Keratinocyte (primary cell): ENCODE results near the gene PRR23E. TPM values are rescaled to one million over a fixed set of nuclear protein-coding genes. Genes with fewer than 3 reads are reported as not detected.

Experiments
- DNase-seq: peaks from one replicate; pipeline ENCODE4 v3.0.0-alpha.2; 2011; ENCODE audit warnings: low read depth, missing footprints, low spot score
- FAIRE-seq: peaks from 2 replicates; lab custom pipeline; 2011; peaks lifted over from hg19 to GRCh38; lab: Jason Lieb, UNC
- H2AFZ ChIP-seq: 2 replicates; pipeline ENCODE4 v1.6.0; 2012; ENCODE audit warnings: low read length, control low read depth, inconsistent platforms; ENCODE audit not compliant: control insufficient read depth
- H3K27ac ChIP-seq: 2 replicates; pipeline ENCODE4 v1.5.1; 2011; ENCODE audit warnings: low read length; ENCODE audit not compliant: control insufficient read depth, insufficient read depth
- H3K27me3 ChIP-seq: 3 replicates; pipeline ENCODE4 v1.6.0; 2011; ENCODE audit warnings: low read length; ENCODE audit not compliant: control insufficient read depth, insufficient read depth; ENCODE audit errors: extremely low read depth
- H3K36me3 ChIP-seq, 2 experiments: 2 replicates in 1 of 2; 3 replicates in 1 of 2; pipeline ENCODE4 v1.5.1; 2011; ENCODE audit warnings: low read length in 2 of 2, mild to moderate bottlenecking in 1 of 2; ENCODE audit not compliant: control insufficient read depth in 2 of 2, insufficient read depth in 2 of 2; ENCODE audit errors: extremely low read depth in 1 of 2
- H3K4me1 ChIP-seq: 3 replicates; pipeline ENCODE4 v1.5.1; 2011; ENCODE audit warnings: low read length; ENCODE audit not compliant: control insufficient read depth, insufficient read depth; ENCODE audit errors: extremely low read depth
- H3K4me2 ChIP-seq: 3 replicates; pipeline ENCODE4 v1.6.0; 2011; ENCODE audit warnings: low read depth, low read length; ENCODE audit not compliant: control insufficient read depth, insufficient read depth; ENCODE audit errors: extremely low read depth
- H3K4me3 ChIP-seq, 3 experiments: fragments of 200-600 bp in 1 of 3; sonication (generic) in 1 of 3; 2 replicates in 2 of 3; 3 replicates in 1 of 3; pipeline ENCODE4 v1.5.1; 2011 to 2016; ENCODE audit warnings: low read length in 3 of 3, mild to moderate bottlenecking in 3 of 3, control low read depth in 2 of 3, inconsistent platforms in 1 of 3, low read depth in 1 of 3, mixed read lengths in 1 of 3, mixed run types in 1 of 3, moderate library complexity in 1 of 3; ENCODE audit not compliant: control insufficient read depth in 2 of 3, insufficient read depth in 2 of 3; ENCODE audit errors: extremely low read depth in 1 of 3
- H3K79me2 ChIP-seq: 2 replicates; pipeline ENCODE4 v1.6.0; 2012; ENCODE audit warnings: low read length; ENCODE audit not compliant: control insufficient read depth, insufficient read depth
- H3K9ac ChIP-seq: 3 replicates; pipeline ENCODE4 v1.6.0; 2011; ENCODE audit warnings: low read length; ENCODE audit not compliant: control insufficient read depth, insufficient read depth; ENCODE audit errors: extremely low read depth
- H3K9me1 ChIP-seq: 3 replicates; pipeline ENCODE4 v1.6.0; 2011; ENCODE audit warnings: low read length; ENCODE audit not compliant: control insufficient read depth, insufficient read depth; ENCODE audit errors: extremely low read depth
- H3K9me3 ChIP-seq: 2 replicates; pipeline ENCODE4 v1.5.1; 2012; ENCODE audit warnings: low read depth, low read length; ENCODE audit not compliant: control insufficient read depth
- H4K20me1 ChIP-seq: 3 replicates; pipeline ENCODE4 v1.6.0; 2011; ENCODE audit warnings: low read length; ENCODE audit not compliant: control insufficient read depth, insufficient read depth; ENCODE audit errors: extremely low read depth
- CTCF ChIP-seq, 3 experiments: IDR thresholded peaks in 1 of 3; conservative IDR thresholded peaks in 1 of 3; optimal IDR thresholded peaks in 1 of 3; 2 replicates in 2 of 3; 3 replicates in 1 of 3; pipeline versions ENCODE3 to v1.5.1; 2011; ENCODE audit warnings: low read length in 3 of 3, mild to moderate bottlenecking in 3 of 3, moderate library complexity in 2 of 3, control low read depth in 1 of 3, inconsistent platforms in 1 of 3; ENCODE audit not compliant: insufficient read depth in 2 of 3; ENCODE audit errors: extremely low read depth in 1 of 3
- EZH2 ChIP-seq: IDR thresholded peaks from one replicate; pipeline ENCODE4 v1.6.1; 2012; ENCODE audit warnings: inconsistent platforms, mild to moderate bottlenecking, low read length, moderate library complexity
- dilution Hi-C: fragments of 300-500 bp; cut with MboI; formaldehyde crosslinking; loops from one replicate; pipeline ENCODE4 v1.7.0; 2020; ENCODE audit warnings: low sequenced_read_pairs; ENCODE audit not compliant: extremely low pct_ligation_motif_present
- polyA plus RNA-seq, 5 experiments: library from polyadenylated mRNA; depleted of rRNA in 3 of 5; stranded (reverse) in 3 of 5; stranded (forward) in 1 of 5; unstranded in 1 of 5; fragments of >200 nt; gene quantifications; 1 replicate in 1 of 5; 2 replicates in 3 of 5; 3 replicates in 1 of 5; pipeline versions ENCODE4 v1.2.1 to v1.2.3, GENCODE V29; 2011 to 2012; ENCODE audit warnings: missing spikeins in 2 of 5, low read depth in 1 of 5, low replicate concordance in 1 of 5

PRR23E gene
- polyA plus RNA-seq, 1 donor (not counting 4 experiments of a cell fraction or from before 2014, with no cell fraction given): not detected

- Histone ChIP-seq H3K9me3 (no peaks in the 10 kb centered on the region), H2AFZ (no peak overlapping the region), H3K4me3 (no peak overlapping the region), H4K20me1 (no peaks in the 10 kb centered on the region), H3K9me1 (no peaks in the 10 kb centered on the region), H3K4me2 (no peak overlapping the region), H3K36me3 (no peaks in the 10 kb centered on the region), H3K27ac (no peak overlapping the region), H3K27me3 (peaks cover 16% of the 10 kb centered on the region), H3K9ac (no peak overlapping the region), H3K4me1 (no peaks in the 10 kb centered on the region), H3K79me2 (no peaks in the 10 kb centered on the region)
- dilution Hi-C loops: no loop called here
- TF ChIP-seq CTCF (optimal IDR thresholded peaks at IDR 0.05 in 1 of 3, IDR thresholded peaks at IDR 0.05 in 1 of 3, conservative IDR thresholded peaks at IDR 0.05 in 1 of 3; ENCODE audit: extremely low read depth in 1 of 3, insufficient read depth in 2 of 3, low read length in 3 of 3) (no peak), EZH2 (no peak)
- FAIRE-seq (no peak), DNase-seq (no peak)
Measured at GRCh38 chr3:127175272-127175671, 17.7 kb upstream of the PRR23E start.

GRCh38 chr3:127177226-127177625, 15.7 kb upstream of the PRR23E start:
- peaks cover 11% of the 10 kb centered on the region for H3K27me3 ChIP-seq
- H3K4me1 ChIP-seq: no peaks in the 10 kb centered on the region
- dilution Hi-C loops: no loop called here
- no peak overlapping the region for H3K4me3 ChIP-seq
- H2AFZ ChIP-seq: no peak overlapping the region
- DNase-seq (no peak), FAIRE-seq (no peak)
- no peak overlapping the region for H3K9ac ChIP-seq
- H4K20me1 ChIP-seq: no peaks in the 10 kb centered on the region
- no peaks in the 10 kb centered on the region for H3K36me3 ChIP-seq
- no peaks in the 10 kb centered on the region for H3K9me1 ChIP-seq
- no peak overlapping the region for H3K27ac ChIP-seq
- H3K9me3 ChIP-seq: no peaks in the 10 kb centered on the region
- no peaks in the 10 kb centered on the region for H3K79me2 ChIP-seq
- no peak overlapping the region for H3K4me2 ChIP-seq
- no peak for TF ChIP-seq EZH2
- TF ChIP-seq CTCF (optimal IDR thresholded peaks at IDR 0.05 in 1 of 3, IDR thresholded peaks at IDR 0.05 in 1 of 3, conservative IDR thresholded peaks at IDR 0.05 in 1 of 3; ENCODE audit: extremely low read depth in 1 of 3, insufficient read depth in 2 of 3, low read length in 3 of 3): peak in 1 of 3 experiments; percentile 46
